Measurements from ENCODE around the gene TMEM168. TPM values are rescaled to one million over a fixed set of nuclear protein-coding genes. Genes with fewer than 3 reads are reported as not detected.
"Not testable (repeated sequence)": the region's sequence is repeated elsewhere in the genome, so short reads cannot be mapped to it uniquely, and the experiment has no call there.

Gene TMEM168
- total and polyA plus RNA-seq, 9 donors: 9.3 to 30.1 (median 22.0) TPM

- intact Hi-C loops (cut with DNase I): no loop called here
- no peak for TF ChIP-seq EP300 (IDR thresholded peaks at IDR 0.05)
- Histone ChIP-seq H3K4me3 (no peak overlapping the region), H3K27me3 (no peaks in the 10 kb centered on the region), H3K9me3 (no peaks in the 10 kb centered on the region), H3K27ac (no peak overlapping the region), H3K36me3 (no peaks in the 10 kb centered on the region), H3K4me1 (ENCODE audit: insufficient read depth) (no peaks in the 10 kb centered on the region)
- DNase-seq: no peak
- WGBS, 3 donors: 74 to 91% (median 86%) methylated on average over 2 of the region's 2 CpGs
Observed at GRCh38 chr7:112740667-112741066, 49.5 kb downstream of the TMEM168 start.

GRCh38 chr7:112739436-112740180 lies 50.6 kb downstream of the TMEM168 start:
- no peak for DNase-seq
- H3K4me3 ChIP-seq: no peak overlapping the region
- H3K36me3 ChIP-seq: no peaks in the 10 kb centered on the region
- WGBS, 3 donors: 85 to 91% (median 85%) methylated on average over 3 of the region's 3 CpGs
- no peaks in the 10 kb centered on the region for H3K9me3 ChIP-seq
- intact Hi-C loops (cut with DNase I): no loop called here
- no peak for TF ChIP-seq POLR2A (IDR thresholded peaks at IDR 0.05)
- TF ChIP-seq, protein P1, sequence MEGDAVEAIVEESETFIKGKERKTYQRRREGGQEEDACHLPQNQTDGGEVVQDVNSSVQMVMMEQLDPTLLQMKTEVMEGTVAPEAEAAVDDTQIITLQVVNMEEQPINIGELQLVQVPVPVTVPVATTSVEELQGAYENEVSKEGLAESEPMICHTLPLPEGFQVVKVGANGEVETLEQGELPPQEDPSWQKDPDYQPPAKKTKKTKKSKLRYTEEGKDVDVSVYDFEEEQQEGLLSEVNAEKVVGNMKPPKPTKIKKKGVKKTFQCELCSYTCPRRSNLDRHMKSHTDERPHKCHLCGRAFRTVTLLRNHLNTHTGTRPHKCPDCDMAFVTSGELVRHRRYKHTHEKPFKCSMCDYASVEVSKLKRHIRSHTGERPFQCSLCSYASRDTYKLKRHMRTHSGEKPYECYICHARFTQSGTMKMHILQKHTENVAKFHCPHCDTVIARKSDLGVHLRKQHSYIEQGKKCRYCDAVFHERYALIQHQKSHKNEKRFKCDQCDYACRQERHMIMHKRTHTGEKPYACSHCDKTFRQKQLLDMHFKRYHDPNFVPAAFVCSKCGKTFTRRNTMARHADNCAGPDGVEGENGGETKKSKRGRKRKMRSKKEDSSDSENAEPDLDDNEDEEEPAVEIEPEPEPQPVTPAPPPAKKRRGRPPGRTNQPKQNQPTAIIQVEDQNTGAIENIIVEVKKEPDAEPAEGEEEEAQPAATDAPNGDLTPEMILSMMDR (IDR thresholded peaks at IDR 0.05): no peak
- no peak for TF ChIP-seq EP300 (IDR thresholded peaks at IDR 0.05)
- H3K4me1 ChIP-seq (ENCODE audit: insufficient read depth): no peaks in the 10 kb centered on the region
- no peaks in the 10 kb centered on the region for H3K27me3 ChIP-seq
- H3K27ac ChIP-seq: no peak overlapping the region

DNA sequence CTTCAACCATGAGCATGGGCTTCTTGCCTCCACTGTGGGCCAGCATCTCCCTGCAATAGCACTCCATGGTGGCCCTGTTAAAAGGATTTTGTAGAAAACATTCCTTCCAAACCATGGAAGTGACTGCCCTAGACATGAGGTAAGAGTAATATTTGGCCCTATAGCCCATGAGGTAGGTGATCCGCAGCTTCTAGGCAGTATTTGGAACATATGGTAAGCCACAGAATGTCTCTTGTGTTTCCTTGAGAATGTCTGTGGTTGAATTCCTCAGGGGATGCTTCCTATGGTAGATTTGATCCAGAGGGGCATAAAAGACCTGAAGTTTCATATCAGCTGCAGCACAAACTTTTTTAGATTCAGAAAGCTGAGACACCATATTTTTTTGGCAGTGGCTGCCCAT lies 54.9 kb downstream of the TMEM168 start:
- H3K27me3 ChIP-seq: no peaks in the 10 kb centered on the region
- DNase-seq: no peak
- H3K4me3 ChIP-seq: no peak overlapping the region
- H3K27ac ChIP-seq: no peak overlapping the region
- H3K9me3 ChIP-seq: no peaks in the 10 kb centered on the region
- intact Hi-C loops (cut with DNase I): no loop called here
- no peaks in the 10 kb centered on the region for H3K36me3 ChIP-seq
- no peaks in the 10 kb centered on the region for H3K4me1 ChIP-seq (ENCODE audit: insufficient read depth)
- WGBS, 3 donors: 92 to 100% (median 100%) methylated on average over 1 of the region's 1 CpG
- TF ChIP-seq, protein P1 (IDR thresholded peaks at IDR 0.05): no peak
- TF ChIP-seq EP300 (IDR thresholded peaks at IDR 0.05) (no peak), POLR2A (IDR thresholded peaks at IDR 0.05) (no peak)

GRCh38 chr7:112731324-112731723 lies 58.9 kb downstream of the TMEM168 start:
- not testable (repeated sequence) for DNase-seq, H3K9me3 ChIP-seq
- WGBS, 3 donors: 84 to 89% (median 85%) methylated on average over 2 of the region's 2 CpGs

DNA sequence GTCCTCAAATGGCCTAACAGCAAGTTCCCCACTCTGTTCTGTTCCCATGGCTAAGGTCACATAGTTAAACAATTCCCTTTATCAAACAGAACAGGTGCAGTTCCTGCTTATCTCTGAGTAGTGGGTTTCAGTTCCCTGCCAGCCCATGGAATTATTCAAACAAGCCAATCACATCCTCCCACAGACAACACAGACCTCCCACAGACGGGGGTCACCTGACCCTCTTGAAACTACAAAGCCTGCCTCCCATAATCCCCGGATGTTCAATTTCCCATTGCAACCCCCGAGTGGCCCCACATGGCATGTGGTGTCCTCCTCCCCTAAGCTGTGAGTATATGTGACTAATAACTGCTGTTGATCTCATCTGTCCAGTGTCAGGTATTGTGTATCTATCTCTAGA lies 64.1 kb downstream of the TMEM168 start:
- Histone ChIP-seq H3K27me3 (no peaks in the 10 kb centered on the region), H3K9me3 (no peaks in the 10 kb centered on the region), H3K27ac (no peak overlapping the region), H3K36me3 (no peaks in the 10 kb centered on the region), H3K4me1 (ENCODE audit: insufficient read depth) (no peaks in the 10 kb centered on the region), H3K4me3 (no peak overlapping the region)
- 49 to 64% (median 54%) methylated on average over 3 of the region's 3 CpGs for WGBS, 3 donors
- TF ChIP-seq POLR2A (IDR thresholded peaks at IDR 0.05) (no peak), EP300 (IDR thresholded peaks at IDR 0.05) (no peak)
- TF ChIP-seq, protein P1 (IDR thresholded peaks at IDR 0.05): no peak
- DNase-seq: no peak
- intact Hi-C loops (cut with DNase I): no loop called here

More at GRCh38 chr7:112731324-112731723, 58.9 kb downstream of the TMEM168 start:
- H3K4me3 ChIP-seq; H3K27ac ChIP-seq; H3K27me3 ChIP-seq; intact Hi-C loops (cut with DNase I); H3K36me3 ChIP-seq; H3K4me1 ChIP-seq (ENCODE audit: insufficient read depth): not testable (repeated sequence)
